Panc1 (cell line): ENCODE results near the gene VTI1A. TPM values are rescaled to one million over a fixed set of nuclear protein-coding genes. Genes with fewer than 3 reads are reported as not detected.

Experiments
- ATAC-seq: fragments of 200-7000 bp; cut with Tn5 transposase; 2 replicates; pipeline ENCODE4 v1.9.1; 2020; ENCODE audit warnings: mild to moderate bottlenecking, moderate library complexity
- BruUV-seq: library from RNA; stranded (reverse); fragments of 400-500 nt; replicated peaks from 2 replicates; lab custom pipeline; 2021; lab: Mats Ljungman, UMichigan
- CTCF ChIA-PET: fragments of 300-600 bp; sonication (Branson Sonifier 250); formaldehyde crosslinking; loops from one replicate; lab custom pipeline; 2022; ENCODE audit warnings: antibody characterized with exemption; lab: Charles Lee
- POLR2A ChIA-PET: fragments of 300-600 bp; sonication (Branson Sonifier 250); formaldehyde crosslinking; loops from one replicate; lab custom pipeline; 2022; ENCODE audit warnings: antibody characterized with exemption; lab: Charles Lee
- DNase-seq: peaks from one replicate; pipeline ENCODE4 v3.0.0-alpha.2; 2010; ENCODE audit warnings: low read depth, low spot score
- H3K27ac ChIP-seq: 2 replicates; pipeline ENCODE4 v1.5.1; 2011; ENCODE audit warnings: mild to moderate bottlenecking, low read length, inconsistent platforms
- H3K27me3 ChIP-seq: fragments of 200-500 bp; sonication (Bioruptor generic); 2 replicates; pipeline ENCODE4 v1.6.0; 2014; ENCODE audit warnings: low read length, inconsistent platforms; ENCODE audit not compliant: control insufficient read depth, insufficient read depth
- H3K36me3 ChIP-seq: fragments of 200-500 bp; sonication (Bioruptor generic); 2 replicates; pipeline ENCODE4 v1.5.1; 2014; ENCODE audit warnings: inconsistent platforms, mild to moderate bottlenecking, low read length, moderate library complexity; ENCODE audit not compliant: control insufficient read depth, insufficient read depth
- H3K4me1 ChIP-seq: 2 replicates; pipeline ENCODE4 v1.5.1; 2011; ENCODE audit warnings: inconsistent platforms, mild to moderate bottlenecking, low read length, moderate library complexity; ENCODE audit not compliant: control insufficient read depth, insufficient read depth
- H3K4me3 ChIP-seq, 2 experiments: 2 replicates each; pipeline ENCODE4 v1.5.1; 2011 to 2012; ENCODE audit warnings: low read depth in 2 of 2, low read length in 2 of 2, mild to moderate bottlenecking in 2 of 2, inconsistent platforms in 1 of 2, moderate library complexity in 1 of 2
- H3K9me3 ChIP-seq: fragments of 200-500 bp; sonication (Bioruptor generic); 2 replicates; pipeline ENCODE4 v1.5.1; 2014; ENCODE audit warnings: low read depth, mild to moderate bottlenecking, inconsistent platforms, low read length, moderate library complexity; ENCODE audit not compliant: control insufficient read depth, insufficient read depth
- CTCF ChIP-seq: fragments of 450-650 bp; IDR thresholded peaks from 2 replicates; pipeline ENCODE4 v1.5.1; 2017; ENCODE audit warnings: mild to moderate bottlenecking
- POLR2AphosphoS5 ChIP-seq: IDR thresholded peaks from 2 replicates; pipeline ENCODE4 v1.6.1; 2012; ENCODE audit warnings: mild to moderate bottlenecking, low read depth, low read length, moderate library complexity
- REST ChIP-seq, 2 experiments: IDR thresholded peaks; 2 replicates each; pipeline ENCODE4 v1.6.1; 2011 to 2012; ENCODE audit warnings: low read depth in 2 of 2, control low read depth in 1 of 2, low read length in 1 of 2, mild to moderate bottlenecking in 1 of 2, moderate library complexity in 1 of 2; ENCODE audit not compliant: insufficient read depth in 1 of 2
- SIN3A ChIP-seq: IDR thresholded peaks from 2 replicates; pipeline ENCODE4 v1.6.1; 2012; ENCODE audit warnings: low read depth, mild to moderate bottlenecking, low read length, moderate library complexity, borderline replicate concordance; ENCODE audit not compliant: insufficient read depth
- TCF7L2 ChIP-seq: IDR thresholded peaks from 2 replicates; pipeline ENCODE4 v1.6.1; 2011; ENCODE audit warnings: mild to moderate bottlenecking, low read depth, low read length, inconsistent platforms
- in situ Hi-C: cut with HindIII; loops from 2 replicates; pipeline ENCODE4 v1.10.0; 2016; ENCODE audit warnings: low sequenced_read_pairs, low pct_unique_long_range_greater_than_20kb
- intact Hi-C: fragments of 100-400 bp; cut with micrococcal nuclease; formaldehyde crosslinking; loops from one replicate; pipeline ENCODE4 v1.10.0; 2022; ENCODE audit not compliant: unreplicated experiment
- total RNA-seq: library from RNA; stranded (reverse); gene quantifications from one replicate; pipeline ENCODE4 v1.2.1, GENCODE V29; 2021; ENCODE audit not compliant: unreplicated experiment

Gene VTI1A
- total RNA-seq, 1 experiment from 2014 or later: 36.3 TPM

- no peak for ATAC-seq
- CTCF ChIA-PET: interaction anchor here (0.6 kb wide), 1 partner anchor 38 kb away, joined by 12 read pairs; no protein-coding TSS in a partner anchor
These were observed 402.5 kb downstream of the VTI1A start for GRCh38 chr10:112849546-112849945.

GRCh38 chr10:112851181-112851580 is 404.2 kb downstream of the VTI1A start:
- Histone ChIP-seq H3K27ac (peak overlapping the region; percentile 10; the same call in 1 of the 2 replicates), H3K4me3 (no peak overlapping the region), H3K9me3 (peaks cover 12% of the 10 kb centered on the region), H3K27me3 (no peaks in the 10 kb centered on the region), H3K36me3 (no peaks in the 10 kb centered on the region), H3K4me1 (no peaks in the 10 kb centered on the region)
- TF ChIP-seq SIN3A (no peak), POLR2AphosphoS5 (no peak), CTCF (no peak), REST (IDR thresholded peaks at IDR 0.05; ENCODE audit: insufficient read depth in 1 of 2, low read depth in 2 of 2, low read length in 1 of 2) (no peak), TCF7L2 (no peak)
- in situ Hi-C loops (no loop called here), intact Hi-C loops (no loop called here)
- BruUV-seq: no TSS peak
- ChIA-PET POLR2A (no interaction called here), CTCF (no interaction called here)
- ATAC-seq: no peak
- no peak for DNase-seq

More at GRCh38 chr10:112849546-112849945, 402.5 kb downstream of the VTI1A start:
- H3K4me3 ChIP-seq: no peak overlapping the region
- TF ChIP-seq POLR2AphosphoS5: no peak
- no peak for TF ChIP-seq TCF7L2
- no peak for TF ChIP-seq REST (IDR thresholded peaks at IDR 0.05; ENCODE audit: insufficient read depth in 1 of 2, low read depth in 2 of 2, low read length in 1 of 2)
- TF ChIP-seq CTCF: no peak
- no peak for TF ChIP-seq SIN3A
- H3K36me3 ChIP-seq: no peaks in the 10 kb centered on the region
- no peak for DNase-seq
- POLR2A ChIA-PET: no interaction called here
- H3K27me3 ChIP-seq: no peaks in the 10 kb centered on the region
- H3K27ac ChIP-seq: no peak overlapping the region
- in situ Hi-C loops (no loop called here), intact Hi-C loops (no loop called here)
- H3K9me3 ChIP-seq: peaks cover 12% of the 10 kb centered on the region
- H3K4me1 ChIP-seq: no peaks in the 10 kb centered on the region
- BruUV-seq: no TSS peak
